Duodenal mucosa (tissue), 2 donors: ENCODE results near the gene AIDA.
A peak's percentile ranks its signal among the peaks of the same experiment; 100 is the strongest.
"Not testable (repeated sequence)": the region's sequence is repeated elsewhere in the genome, so short reads cannot be mapped to it uniquely, and the experiment has no call there.

Experiments
- H3K27ac ChIP-seq: one replicate; pipeline ENCODE4 v1.7.0; 2013; ENCODE audit warnings: low read depth, low read length
- H3K27me3 ChIP-seq, 2 donors: one replicate each; pipeline ENCODE4 v1.7.0; 2013; ENCODE audit warnings: low read length in 2 of 2, control low read depth in 1 of 2; ENCODE audit not compliant: insufficient read depth in 2 of 2, control insufficient read depth in 1 of 2
- H3K36me3 ChIP-seq, 2 donors: one replicate each; pipeline ENCODE4 v1.7.0; 2013; ENCODE audit warnings: low read length in 2 of 2, control low read depth in 1 of 2; ENCODE audit not compliant: insufficient read depth in 2 of 2, control insufficient read depth in 1 of 2
- H3K4me1 ChIP-seq, 2 donors: one replicate each; pipeline ENCODE4 v1.7.0; 2013; ENCODE audit warnings: low read length in 2 of 2, control low read depth in 1 of 2; ENCODE audit not compliant: insufficient read depth in 2 of 2, control insufficient read depth in 1 of 2
- H3K4me3 ChIP-seq, 2 donors: one replicate each; pipeline ENCODE4 v1.7.0; 2013; ENCODE audit warnings: low read length in 2 of 2, low read depth in 1 of 2
- H3K9ac ChIP-seq, 2 donors: one replicate each; pipeline ENCODE4 v1.7.0; 2013; ENCODE audit warnings: low read length in 2 of 2, low read depth in 1 of 2
- H3K9me3 ChIP-seq, 2 donors: one replicate each; pipeline ENCODE4 v1.7.0; 2013; ENCODE audit warnings: low read length in 2 of 2, control low read depth in 1 of 2; ENCODE audit not compliant: control insufficient read depth in 1 of 2

AIDA gene, protein sequence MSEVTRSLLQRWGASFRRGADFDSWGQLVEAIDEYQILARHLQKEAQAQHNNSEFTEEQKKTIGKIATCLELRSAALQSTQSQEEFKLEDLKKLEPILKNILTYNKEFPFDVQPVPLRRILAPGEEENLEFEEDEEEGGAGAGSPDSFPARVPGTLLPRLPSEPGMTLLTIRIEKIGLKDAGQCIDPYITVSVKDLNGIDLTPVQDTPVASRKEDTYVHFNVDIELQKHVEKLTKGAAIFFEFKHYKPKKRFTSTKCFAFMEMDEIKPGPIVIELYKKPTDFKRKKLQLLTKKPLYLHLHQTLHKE

DNA sequence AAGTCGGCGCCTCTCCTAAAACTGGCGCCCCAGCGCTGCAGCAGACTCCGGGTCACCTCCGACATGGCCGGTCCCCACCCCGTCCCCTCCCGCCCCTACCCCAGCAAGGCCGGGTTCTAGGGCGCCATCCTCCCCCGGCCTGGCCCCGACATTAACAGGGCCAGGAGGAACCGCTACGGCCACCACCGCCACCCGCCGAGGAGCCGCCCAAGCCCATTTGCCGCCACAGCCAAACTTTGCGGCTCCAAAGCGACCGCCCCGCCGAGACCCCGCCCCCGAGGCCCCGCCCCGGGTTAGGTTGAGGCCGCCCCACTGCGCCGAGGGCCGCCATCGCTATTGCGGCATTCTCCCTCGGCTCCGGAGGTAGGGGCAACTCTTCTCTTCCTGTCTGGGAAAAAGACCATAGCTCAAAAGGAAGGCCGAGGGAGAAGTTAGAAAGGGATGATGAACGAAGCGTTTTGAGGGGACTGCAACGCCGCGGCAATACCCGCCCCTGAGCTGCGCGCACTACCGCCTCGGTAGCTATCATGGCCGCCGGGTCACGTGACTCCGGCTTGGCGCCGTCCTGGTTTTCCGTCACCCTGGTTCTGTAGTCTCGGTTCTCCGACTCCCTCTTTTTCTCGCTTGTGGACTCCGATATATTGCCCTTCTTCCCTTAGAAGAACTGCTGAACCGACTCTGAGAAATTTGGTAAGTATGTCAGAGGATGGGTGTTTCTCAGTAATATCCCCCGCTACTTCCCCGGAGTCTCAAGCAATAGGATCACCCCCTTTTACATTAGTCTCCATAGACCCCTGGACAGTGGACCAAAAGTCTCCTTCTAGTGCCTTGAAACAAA lies at the start of gene AIDA, which contains the start of gene BROX:
Gene AIDA, minus strand, starts transcription at position 239 of the 838 bp plus-strand sequence. Its CDS starts 174 bp downstream, at position 65.
Gene BROX, plus strand, starts transcription at position 312 of the 838 bp plus-strand sequence. CDS start 3,136 bp downstream, outside the sequence.
- Histone ChIP-seq H3K36me3 (peaks cover 4 to 12% of the 10 kb centered on the region in 2 donors), H3K4me3 (peak within 1 kb of the TSS; percentile 90 to 95), H3K27ac (peak within 1 kb of the TSS; percentile 90), H3K9ac (peak within 1 kb of the TSS; percentile 88 to 94), H3K9me3 (no peaks in the 10 kb centered on the region), H3K27me3 (no peaks in the 10 kb centered on the region), H3K4me1 (peaks cover 7 to 11% of the 10 kb centered on the region in 2 donors)

DNA sequence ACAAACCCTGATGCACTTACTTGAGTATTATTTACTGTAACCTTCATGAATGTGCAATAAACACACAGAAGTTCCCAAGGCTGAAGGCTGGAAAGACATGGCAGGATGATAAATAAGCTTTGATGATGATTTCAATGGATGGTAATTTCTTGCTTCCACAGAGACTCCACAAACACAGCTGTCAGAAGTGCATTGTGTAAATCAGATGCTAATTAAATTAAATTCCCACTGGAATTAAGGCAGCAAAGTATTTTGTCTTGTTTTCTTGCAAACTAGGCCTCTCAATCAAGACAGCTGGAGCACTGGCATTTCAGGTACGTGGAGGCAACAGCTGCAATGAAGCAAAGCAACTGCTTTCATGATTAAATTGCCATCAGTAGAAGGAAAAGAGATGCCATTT lies 48.8 kb upstream of the AIDA start:
- H3K4me3 ChIP-seq: no peak overlapping the region
- no peak overlapping the region for H3K27ac ChIP-seq
- H3K27me3 ChIP-seq: no peaks in the 10 kb centered on the region
- H3K4me1 ChIP-seq: no peaks in the 10 kb centered on the region
- H3K9ac ChIP-seq: no peak overlapping the region
- H3K36me3 ChIP-seq: no peaks in the 10 kb centered on the region
- no peaks in the 10 kb centered on the region for H3K9me3 ChIP-seq

DNA sequence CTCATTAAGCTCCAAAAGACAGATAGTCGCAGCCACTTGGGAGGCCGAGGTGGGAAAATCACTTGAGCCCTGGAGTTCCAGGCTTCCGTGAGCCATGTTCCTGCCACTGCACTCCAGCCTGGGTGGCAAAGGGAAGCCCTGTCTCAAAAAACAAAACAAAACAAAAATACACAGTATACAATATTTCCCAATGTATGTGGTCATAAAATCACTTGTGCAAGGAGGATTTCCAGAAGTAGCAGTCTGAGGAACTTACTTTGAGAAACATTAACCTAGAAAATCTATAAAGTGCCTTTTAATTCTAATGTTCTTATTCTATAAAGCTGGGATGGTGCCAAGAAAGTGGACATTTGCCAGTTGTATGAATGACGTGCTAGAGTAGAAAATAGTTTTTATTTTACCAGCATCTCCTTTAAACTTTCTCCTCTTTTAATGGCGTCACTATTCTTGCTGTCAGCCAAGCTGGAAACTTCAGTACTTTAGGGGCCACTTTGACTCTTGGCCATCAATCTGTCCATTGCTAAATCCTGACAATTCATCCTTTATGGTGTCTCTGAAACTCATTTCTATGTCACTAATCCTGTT lies 47.3 kb upstream of the AIDA start:
- Histone ChIP-seq H3K27ac (no peak overlapping the region), H3K27me3 (no peaks in the 10 kb centered on the region), H3K9me3 (no peaks in the 10 kb centered on the region), H3K4me1 (no peaks in the 10 kb centered on the region), H3K4me3 (no peak overlapping the region), H3K9ac (no peak overlapping the region), H3K36me3 (no peaks in the 10 kb centered on the region)

DNA sequence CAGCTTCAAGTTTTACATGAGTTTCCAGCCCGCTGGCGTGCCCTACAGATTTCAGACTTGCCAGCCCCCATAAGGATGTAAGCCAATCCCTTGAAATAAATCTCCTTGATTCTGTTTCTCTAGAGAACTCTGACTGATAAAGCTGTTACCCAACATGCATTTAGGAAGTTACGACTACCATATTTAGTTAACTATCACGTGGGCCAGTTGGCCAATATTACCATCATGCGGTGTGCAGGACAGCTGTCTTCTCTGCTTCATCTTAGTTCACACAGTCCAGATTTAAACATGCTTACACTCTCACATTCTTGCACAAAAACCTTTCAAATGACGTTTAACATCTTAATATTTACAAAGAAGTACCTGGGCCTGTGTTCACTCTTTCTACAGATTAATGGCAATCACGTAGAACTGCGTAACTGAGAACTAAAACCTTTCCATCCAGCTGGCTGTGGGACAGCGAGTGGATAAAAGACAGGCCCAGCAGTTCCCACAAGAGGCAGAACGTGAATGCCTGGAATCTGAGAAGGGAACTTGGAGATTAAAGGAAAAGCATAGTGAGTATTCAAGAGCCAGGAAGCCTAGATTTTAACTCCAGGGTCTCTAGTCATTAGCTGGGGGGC lies 45.5 kb upstream of the AIDA start:
- no peak overlapping the region for H3K4me3 ChIP-seq

DNA sequence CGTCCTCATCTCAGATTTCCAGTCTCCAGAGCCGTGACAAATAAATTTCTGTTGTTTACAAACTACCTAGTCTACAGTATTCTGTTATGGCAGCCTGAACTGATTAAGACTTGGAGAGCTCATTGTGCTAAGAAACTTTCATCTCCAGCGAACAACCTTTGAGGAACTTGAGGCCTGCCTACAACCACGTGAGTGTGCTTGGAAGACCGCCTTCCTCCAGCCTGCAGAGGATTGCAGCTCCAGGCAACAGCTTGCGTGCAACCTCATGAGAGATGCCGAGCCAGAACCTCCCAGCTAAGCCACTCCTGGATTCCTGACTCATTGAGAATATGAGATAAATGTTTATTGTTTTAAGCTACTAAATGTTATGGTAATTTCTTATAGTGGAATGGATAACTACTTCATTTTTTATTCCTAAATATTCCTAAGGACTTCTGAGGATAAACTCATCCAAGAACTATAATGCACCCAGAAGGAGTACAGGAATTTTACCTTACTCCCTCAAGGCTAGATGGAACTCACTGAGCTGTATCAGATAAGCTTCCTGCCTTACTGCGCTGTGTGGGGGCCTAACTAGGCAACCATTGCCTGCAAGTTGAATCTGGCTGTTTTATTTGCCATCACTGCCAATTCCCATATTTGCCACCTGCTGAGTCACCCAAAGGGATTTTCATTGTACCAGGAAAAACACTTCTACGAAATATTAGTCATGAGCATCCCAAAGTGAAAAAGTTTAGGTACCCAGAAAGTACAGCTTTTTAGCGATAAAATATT lies 42.3 kb upstream of the AIDA start:
- Histone ChIP-seq H3K27me3 (no peaks in the 10 kb centered on the region), H3K27ac (no peak overlapping the region), H3K9ac (no peak overlapping the region), H3K4me1 (peaks cover 0 to 8% of the 10 kb centered on the region in 2 donors), H3K9me3 (no peaks in the 10 kb centered on the region), H3K4me3 (no peak overlapping the region), H3K36me3 (no peaks in the 10 kb centered on the region)

More for the DNA sequence above, 45.5 kb upstream of the AIDA start:
- H3K4me1 ChIP-seq: no peaks in the 10 kb centered on the region
- no peaks in the 10 kb centered on the region for H3K9me3 ChIP-seq
- no peaks in the 10 kb centered on the region for H3K36me3 ChIP-seq
- H3K27ac ChIP-seq: no peak overlapping the region
- no peaks in the 10 kb centered on the region for H3K27me3 ChIP-seq
- no peak overlapping the region for H3K9ac ChIP-seq

DNA sequence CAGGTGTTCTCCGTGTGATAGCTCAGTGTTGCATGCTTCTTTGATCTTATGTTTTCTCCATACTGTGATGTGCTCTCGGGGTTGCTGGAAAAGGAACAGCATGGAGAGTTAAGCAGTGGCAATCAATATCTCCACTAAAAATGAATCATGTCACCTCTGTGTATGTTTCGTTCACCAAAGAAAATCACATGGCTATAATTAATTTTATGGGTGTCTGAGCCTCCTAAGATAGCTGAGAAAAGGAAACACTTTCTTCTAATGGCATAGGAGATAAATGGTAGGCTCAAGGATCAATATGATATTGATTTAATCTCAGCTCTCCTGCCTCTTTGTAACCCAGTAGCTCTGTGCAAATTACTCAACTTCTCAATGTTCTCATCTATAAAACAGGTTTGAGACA lies 39.0 kb upstream of the AIDA start:
- no peaks in the 10 kb centered on the region for H3K36me3 ChIP-seq
- no peak overlapping the region for H3K9ac ChIP-seq
- no peak overlapping the region for H3K27ac ChIP-seq
- peaks cover 0 to 8% of the 10 kb centered on the region in 2 donors for H3K4me1 ChIP-seq
- no peak overlapping the region for H3K4me3 ChIP-seq
- no peaks in the 10 kb centered on the region for H3K27me3 ChIP-seq
- H3K9me3 ChIP-seq: no peaks in the 10 kb centered on the region

DNA sequence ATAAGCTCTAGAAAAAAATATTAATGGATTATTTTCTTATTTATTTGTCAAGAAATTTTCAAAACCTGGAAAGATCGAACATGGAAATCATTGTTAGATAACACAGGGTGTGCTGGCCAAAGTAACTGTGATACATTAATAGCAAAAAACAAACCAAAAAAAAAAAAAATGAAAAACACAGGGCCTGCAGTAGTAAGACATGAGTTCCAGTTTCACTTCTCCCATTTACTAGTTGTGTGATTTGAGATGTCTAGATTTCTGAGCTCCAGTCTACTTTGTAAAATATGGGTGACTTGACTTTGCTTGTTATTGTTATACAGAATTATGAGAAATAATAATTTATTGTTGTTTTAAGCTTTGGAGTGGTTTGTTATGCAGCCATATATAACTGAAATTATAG lies 38.4 kb upstream of the AIDA start:
- no peak overlapping the region for H3K9ac ChIP-seq
- H3K4me1 ChIP-seq: peaks cover 0 to 8% of the 10 kb centered on the region in 2 donors
- H3K4me3 ChIP-seq: no peak overlapping the region
- no peaks in the 10 kb centered on the region for H3K36me3 ChIP-seq
- no peaks in the 10 kb centered on the region for H3K27me3 ChIP-seq
- no peak overlapping the region for H3K27ac ChIP-seq
- H3K9me3 ChIP-seq: no peaks in the 10 kb centered on the region

DNA sequence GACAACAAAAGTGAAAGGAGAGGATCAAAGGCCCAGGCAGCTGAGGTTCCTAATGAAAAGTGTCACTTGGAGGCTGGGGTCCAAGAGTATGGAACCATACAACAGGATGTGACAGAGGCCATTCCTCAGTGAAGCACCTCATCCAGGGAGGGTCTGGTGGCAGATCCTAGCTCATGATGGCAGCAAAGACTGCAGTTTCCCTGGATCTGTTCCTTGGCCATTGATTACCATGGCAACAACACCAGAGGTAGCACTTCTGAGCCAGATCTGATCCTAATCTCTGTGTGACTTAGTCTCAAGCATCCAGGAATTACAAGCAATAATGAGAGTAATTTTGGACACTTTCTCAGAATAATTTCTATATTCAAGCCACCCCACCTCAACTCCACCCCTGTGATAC lies 37.6 kb upstream of the AIDA start:
- Histone ChIP-seq H3K4me3 (no peak overlapping the region), H3K27ac (no peak overlapping the region), H3K27me3 (no peaks in the 10 kb centered on the region), H3K36me3 (no peaks in the 10 kb centered on the region), H3K4me1 (peaks cover 0 to 8% of the 10 kb centered on the region in 2 donors), H3K9me3 (no peaks in the 10 kb centered on the region), H3K9ac (no peak overlapping the region)

DNA sequence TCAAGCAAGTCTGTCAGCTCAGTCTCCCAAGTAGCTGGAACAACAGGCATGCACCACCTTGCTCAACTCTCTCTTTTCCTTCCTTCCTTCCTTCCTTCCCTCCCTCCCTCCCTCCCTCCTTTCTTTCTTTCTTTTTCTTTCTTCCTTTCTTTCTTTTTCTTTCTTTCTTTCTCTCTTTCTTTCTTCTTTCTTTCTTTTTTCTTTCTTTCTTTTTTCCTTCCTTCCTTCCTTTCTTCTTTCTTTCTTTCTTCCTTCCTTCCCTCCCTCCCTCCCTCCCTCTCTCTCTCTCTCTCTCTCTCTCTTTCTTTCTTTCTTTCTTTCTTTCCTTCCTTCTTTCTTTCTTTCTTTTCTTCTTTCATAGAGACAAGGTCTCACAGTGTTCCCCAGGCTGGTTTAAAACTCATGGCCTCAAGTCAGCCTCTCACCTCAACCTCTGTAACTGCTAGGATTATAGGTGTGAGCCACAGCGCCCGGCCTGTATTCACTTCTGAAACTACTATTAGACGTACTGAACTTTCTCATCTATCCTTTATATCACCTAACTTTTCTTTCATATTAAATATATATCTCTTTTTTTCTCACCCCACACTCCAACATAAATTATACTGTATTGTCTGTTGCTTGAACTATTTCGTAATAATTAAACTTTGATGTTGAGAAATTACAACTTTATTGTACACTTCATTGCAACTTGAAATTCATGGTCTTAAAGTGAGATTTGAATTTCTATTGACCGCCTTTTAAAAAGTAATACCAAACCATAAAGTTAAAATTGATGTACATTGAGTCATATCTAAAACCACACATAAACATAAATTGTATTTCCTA lies 29.6 kb upstream of the AIDA start:
- not testable (repeated sequence) for H3K9ac ChIP-seq, H3K27me3 ChIP-seq, H3K9me3 ChIP-seq, H3K4me1 ChIP-seq, H3K36me3 ChIP-seq, H3K27ac ChIP-seq, H3K4me3 ChIP-seq
